VCaP (cell line): ENCODE data around the gene U2SURP.

Experiments
- H3K27ac ChIP-seq: fragments of 450-650 bp; 2 replicates; pipeline ENCODE4 v1.5.1; 2017
- CTCF ChIP-seq: fragments of 450-650 bp; conservative IDR thresholded peaks from 2 replicates; pipeline ENCODE4 v1.5.1; 2017; ENCODE audit warnings: mild to moderate bottlenecking, moderate library complexity

U2SURP gene

GRCh38 chr3:143001369-143002082, at the start of gene U2SURP:
TSS of gene U2SURP (plus strand) at chr3:143001570. CDS start at chr3:143001629, 59 bp downstream.
- H3K27ac ChIP-seq, result peak within 1 kb of the TSS; percentile 90
- TF ChIP-seq CTCF, result no peak

- H3K27ac ChIP-seq, result no peak overlapping the region
- TF ChIP-seq CTCF, result no peak
Observed at GRCh38 chr3:142951794-142952193, 49.6 kb upstream of the U2SURP start.

- H3K27ac ChIP-seq, result peak overlapping the region; percentile 7; the same call in 1 of the 2 replicates
Observed at GRCh38 chr3:142952272-142953193, 48.8 kb upstream of the U2SURP start.

GRCh38 chr3:142953443-142953842, 47.9 kb upstream of the U2SURP start:
- H3K27ac ChIP-seq, result no peak overlapping the region
- TF ChIP-seq CTCF, result no peak

More at GRCh38 chr3:142952272-142953193, 48.8 kb upstream of the U2SURP start:
- no peak for TF ChIP-seq CTCF

GRCh38 chr3:142958707-142959106, 42.7 kb upstream of the U2SURP start:
- TF ChIP-seq CTCF, result no peak
- no peak overlapping the region for H3K27ac ChIP-seq

- no peak for TF ChIP-seq CTCF
- H3K27ac ChIP-seq, result no peak overlapping the region
Observed at GRCh38 chr3:142960322-142960850, 41.0 kb upstream of the U2SURP start.

GRCh38 chr3:142961539-142961938, 39.8 kb upstream of the U2SURP start:
- no peak overlapping the region for H3K27ac ChIP-seq
- TF ChIP-seq CTCF, result no peak
